Activated CD4-positive, alpha-beta memory T cell treated with anti-CD3 and anti-CD28 coated beads for 36 hours (primary cell): ENCODE data around the gene URB2. TPM values are rescaled to one million over a fixed set of nuclear protein-coding genes. Genes with fewer than 3 reads are reported as not detected.
"Not testable (repeated sequence)": the region's sequence is repeated elsewhere in the genome, so short reads cannot be mapped to it uniquely, and the experiment has no call there.

ENCODE experiments used
- CTCF ChIA-PET: fragments of 350-600 bp; sonication (Branson Sonifier 250); formaldehyde crosslinking; loops from one replicate; lab custom pipeline; 2021; ENCODE audit warnings: antibody characterized with exemption, inconsistent platforms; lab: Charles Lee
- POLR2A ChIA-PET: fragments of 350-600 bp; sonication (Branson Sonifier 250); formaldehyde crosslinking; loops from one replicate; lab custom pipeline; 2021; ENCODE audit warnings: antibody characterized with exemption; lab: Charles Lee
- DNase-seq: peaks from one replicate; pipeline ENCODE4 v3.0.0-alpha.2; 2020
- H3K27ac Mint-ChIP-seq: one replicate; pipeline ENCODE4 v1.8.0; 2021; ENCODE audit warnings: mixed read lengths
- H3K27me3 Mint-ChIP-seq: one replicate; pipeline ENCODE4 v1.8.0; 2021; ENCODE audit warnings: mixed read lengths
- H3K36me3 Mint-ChIP-seq: one replicate; pipeline ENCODE4 v1.8.0; 2021; ENCODE audit warnings: mixed read lengths
- H3K4me1 Mint-ChIP-seq: one replicate; pipeline ENCODE4 v1.8.0; 2021; ENCODE audit warnings: low read depth, mixed read lengths
- H3K4me3 Mint-ChIP-seq: one replicate; pipeline ENCODE4 v1.8.0; 2021; ENCODE audit warnings: mild to moderate bottlenecking, mixed read lengths
- H3K9me3 Mint-ChIP-seq: one replicate; pipeline ENCODE4 v1.8.0; 2021; ENCODE audit warnings: mixed read lengths
- intact Hi-C: fragments of 100-400 bp; cut with micrococcal nuclease; formaldehyde crosslinking; loops from one replicate; pipeline ENCODE4 v1.15.1; 2023
- total RNA-seq, 2 experiments: library from RNA; stranded (reverse); gene quantifications; one replicate each; pipeline ENCODE4 v1.2.3, GENCODE V29; 2021

The URB2 gene
- total RNA-seq, 2 experiments from 2014 or later = 13.8 to 14.6 TPM

DNA sequence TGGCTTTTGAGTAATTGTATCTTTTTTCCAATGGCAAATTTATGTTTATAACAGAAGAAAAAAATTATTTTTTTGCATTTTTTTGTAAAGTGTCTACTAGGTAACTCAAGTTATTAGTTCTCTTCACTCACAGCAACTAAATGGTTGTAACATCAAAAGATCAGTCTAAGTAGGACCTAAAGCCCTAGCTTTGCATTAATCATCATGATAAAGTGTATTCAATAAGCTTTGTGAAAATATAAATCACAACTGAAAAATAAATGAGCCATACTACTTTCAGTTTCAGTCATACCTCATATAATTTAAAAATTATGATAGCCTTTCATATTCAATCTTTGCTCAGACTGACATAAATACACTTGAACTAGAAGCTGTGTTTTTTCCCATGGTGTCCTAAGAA is 7.0 kb upstream of the URB2 start:
- POLR2A ChIA-PET = no interaction called here
- Mint-ChIP-seq H3K4me3 (no peak overlapping the region), H3K9me3 (no peaks in the 10 kb centered on the region), H3K27me3 (no peaks in the 10 kb centered on the region), H3K36me3 (peaks cover 2% of the 10 kb centered on the region), H3K4me1 (peaks cover 50% of the 10 kb centered on the region), H3K27ac (no peak overlapping the region)
- DNase-seq = no peak
- intact Hi-C loops = no loop called here
- CTCF ChIA-PET = interaction anchor here (0.9 to 1.2 kb wide), 3 partner anchors 17 to 104 kb away, joined by 3 read pairs; no protein-coding TSS in a partner anchor

DNA sequence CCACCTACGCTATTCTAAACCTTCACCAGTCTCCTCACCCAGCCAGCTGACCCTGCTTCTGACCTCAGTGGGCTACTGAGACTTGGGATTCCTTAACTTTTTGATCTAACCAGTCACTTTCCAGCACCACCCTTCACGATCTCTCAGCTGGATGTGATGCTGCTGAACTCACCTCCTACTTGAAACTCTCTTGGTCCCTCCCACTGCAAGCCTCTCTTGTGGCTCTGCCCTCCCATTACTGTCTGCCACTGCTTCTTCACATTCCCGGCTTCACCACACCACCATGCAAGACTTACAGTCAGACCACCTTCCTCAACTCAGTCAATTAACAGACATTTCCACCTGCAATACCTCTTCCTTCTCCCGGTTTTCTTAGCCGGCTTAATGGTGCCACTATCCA is 6.4 kb upstream of the URB2 start:
- no peak for DNase-seq
- H3K4me3 Mint-ChIP-seq = no peak overlapping the region
- no peak overlapping the region for H3K27ac Mint-ChIP-seq
- H3K36me3 Mint-ChIP-seq = peaks cover 2% of the 10 kb centered on the region
- POLR2A ChIA-PET = no interaction called here
- intact Hi-C loops = loop anchor here (10.0 kb wide), 1 partner anchor 365 kb away; no protein-coding TSS in a partner anchor
- no peaks in the 10 kb centered on the region for H3K27me3 Mint-ChIP-seq
- no peaks in the 10 kb centered on the region for H3K9me3 Mint-ChIP-seq
- CTCF ChIA-PET = interaction anchor here (0.6 to 1.2 kb wide), 4 partner anchors 17 to 105 kb away, joined by 3 read pairs; partner anchors contain the start of gene ABCB10
- H3K4me1 Mint-ChIP-seq = peaks cover 56% of the 10 kb centered on the region

DNA sequence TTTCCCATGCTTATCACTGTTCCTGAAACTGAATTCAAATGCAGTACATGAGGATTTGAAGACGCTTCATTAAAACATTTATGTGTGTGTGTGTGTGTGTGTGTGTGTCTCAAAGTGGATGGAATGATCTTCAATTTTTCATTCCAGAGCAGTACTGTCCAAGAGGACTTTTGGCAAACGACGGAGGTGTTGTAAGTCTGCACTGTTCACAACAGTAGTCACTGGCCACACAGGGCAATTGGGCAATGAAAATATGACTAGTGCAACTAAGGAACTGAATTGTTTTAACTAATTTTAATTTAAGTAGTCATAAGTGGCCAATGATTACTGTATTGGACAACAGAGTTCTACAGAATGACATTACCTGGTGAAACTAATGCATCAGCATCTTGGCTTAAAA is 5.2 kb upstream of the URB2 start:
- H3K36me3 Mint-ChIP-seq = peaks cover 2% of the 10 kb centered on the region
- no peak overlapping the region for H3K27ac Mint-ChIP-seq
- peaks cover 61% of the 10 kb centered on the region for H3K4me1 Mint-ChIP-seq
- no peak overlapping the region for H3K4me3 Mint-ChIP-seq
- CTCF ChIA-PET = no interaction called here
- POLR2A ChIA-PET = no interaction called here
- intact Hi-C loops = loop anchor here (10.0 kb wide), 1 partner anchor 366 kb away; no protein-coding TSS in a partner anchor
- no peaks in the 10 kb centered on the region for H3K27me3 Mint-ChIP-seq
- DNase-seq = no peak
- no peaks in the 10 kb centered on the region for H3K9me3 Mint-ChIP-seq

GRCh38 chr1:229621663-229622062 is 4.4 kb upstream of the URB2 start:
- no peak for DNase-seq
- peaks cover 60% of the 10 kb centered on the region for H3K4me1 Mint-ChIP-seq
- ChIA-PET POLR2A (no interaction called here), CTCF (no interaction called here)
- H3K36me3 Mint-ChIP-seq = peaks cover 2% of the 10 kb centered on the region
- no peak overlapping the region for H3K4me3 Mint-ChIP-seq
- H3K9me3 Mint-ChIP-seq = no peaks in the 10 kb centered on the region
- intact Hi-C loops = loop anchor here (10.0 kb wide), 1 partner anchor 367 kb away; no protein-coding TSS in a partner anchor
- no peaks in the 10 kb centered on the region for H3K27me3 Mint-ChIP-seq
- H3K27ac Mint-ChIP-seq = no peak overlapping the region

DNA sequence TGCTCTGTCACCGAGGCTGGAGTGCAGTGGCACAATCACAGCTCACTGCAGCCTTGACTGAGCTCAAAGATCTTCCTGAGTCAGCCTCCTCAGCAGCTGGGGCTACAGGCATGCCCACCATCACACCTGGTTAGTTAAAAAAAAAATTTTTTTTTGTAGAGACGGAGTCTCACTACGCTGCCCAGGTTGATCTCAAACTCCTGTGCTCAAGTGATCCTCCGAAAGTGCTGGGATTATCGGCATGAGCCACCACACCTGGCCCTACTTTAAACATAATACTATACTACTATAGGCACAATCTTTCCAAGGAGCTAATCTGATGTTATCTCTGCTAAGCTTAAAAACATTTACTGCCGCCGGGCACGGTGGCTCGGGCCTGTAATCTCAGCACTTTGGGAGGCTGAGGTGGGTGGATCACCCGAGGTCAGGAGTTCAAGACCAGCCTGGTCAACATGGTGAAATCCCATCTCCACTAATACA is 3.4 kb upstream of the URB2 start:
- CTCF ChIA-PET = interaction anchor here (1.7 kb wide), 1 partner anchor 39 kb away, joined by 5 read pairs; no protein-coding TSS in a partner anchor
- H3K36me3 Mint-ChIP-seq, H3K9me3 Mint-ChIP-seq, POLR2A ChIA-PET, H3K27me3 Mint-ChIP-seq, H3K4me3 Mint-ChIP-seq, H3K27ac Mint-ChIP-seq, DNase-seq: not testable (repeated sequence)
- peaks cover 69% of the 10 kb centered on the region for H3K4me1 Mint-ChIP-seq
- intact Hi-C loops = loop anchor here (10.0 kb wide), 1 partner anchor 368 kb away; no protein-coding TSS in a partner anchor

- Mint-ChIP-seq H3K4me1 (peaks cover 67% of the 10 kb centered on the region), H3K27me3 (no peaks in the 10 kb centered on the region), H3K36me3 (peaks cover 2% of the 10 kb centered on the region), H3K4me3 (no peak overlapping the region), H3K27ac (no peak overlapping the region), H3K9me3 (no peaks in the 10 kb centered on the region)
- CTCF ChIA-PET = interaction anchor here (1.7 kb wide), 1 partner anchor 38 kb away, joined by 5 read pairs; no protein-coding TSS in a partner anchor
- POLR2A ChIA-PET = interaction anchor here (1.8 kb wide), 1 partner anchor 64 kb away, joined by 7 read pairs; the partner anchor contains the start of gene ABCB10
- intact Hi-C loops = loop anchor here (10.0 kb wide), 1 partner anchor 368 kb away; no protein-coding TSS in a partner anchor
- no peak for DNase-seq
These were observed 2.8 kb upstream of the URB2 start for GRCh38 chr1:229623225-229623624.

DNA sequence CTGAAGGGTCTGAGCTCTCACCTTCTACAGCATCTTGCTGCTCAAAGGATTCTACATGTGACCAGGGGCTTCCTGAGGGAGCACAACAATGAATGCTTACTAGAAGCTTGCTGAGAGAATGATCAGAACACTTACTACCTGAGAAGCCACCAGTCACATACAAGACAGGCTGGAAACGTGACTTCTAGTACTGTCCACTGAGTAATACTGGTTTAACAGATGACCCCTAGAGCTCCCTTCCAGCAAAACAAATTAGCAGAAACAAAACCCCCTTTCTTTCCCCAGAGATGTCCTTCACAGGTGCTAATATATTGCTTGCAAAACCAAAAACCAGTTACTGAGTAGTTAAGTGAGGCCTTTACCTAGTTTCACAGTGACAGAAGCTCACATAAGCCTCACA is 2.2 kb upstream of the URB2 start:
- no peak overlapping the region for H3K27ac Mint-ChIP-seq
- H3K4me3 Mint-ChIP-seq = peak overlapping the region; percentile 40
- no peak for DNase-seq
- H3K9me3 Mint-ChIP-seq = no peaks in the 10 kb centered on the region
- H3K4me1 Mint-ChIP-seq = peaks cover 67% of the 10 kb centered on the region
- intact Hi-C loops = loop anchor here (10.0 kb wide), 1 partner anchor 369 kb away; no protein-coding TSS in a partner anchor
- ChIA-PET POLR2A (interaction anchor here (0.8 to 1.8 kb wide), 2 partner anchors 64 to 369 kb away, joined by 3 to 7 read pairs; partner anchors contain the start of gene ABCB10), CTCF (interaction anchor here (1.7 to 1.8 kb wide), 2 partner anchors 37 to 65 kb away, joined by 5 to 9 read pairs; partner anchors contain the start of gene ABCB10)
- peaks cover 8% of the 10 kb centered on the region for H3K36me3 Mint-ChIP-seq
- no peaks in the 10 kb centered on the region for H3K27me3 Mint-ChIP-seq

- H3K9me3 Mint-ChIP-seq = no peaks in the 10 kb centered on the region
- peaks cover 11% of the 10 kb centered on the region for H3K36me3 Mint-ChIP-seq
- intact Hi-C loops = loop anchor here (10.0 kb wide), 1 partner anchor 370 kb away; no protein-coding TSS in a partner anchor
- ChIA-PET CTCF (interaction anchor here (1.3 to 1.8 kb wide), 3 partner anchors 37 to 67 kb away, joined by 4 to 9 read pairs (median 5); partner anchors contain the start of gene ABCB10), POLR2A (interaction anchor here (0.6 to 1.8 kb wide), 4 partner anchors 35 to 370 kb away, joined by 3 to 7 read pairs (median 4); partner anchors contain the start of gene ABCB10)
- peaks cover 65% of the 10 kb centered on the region for H3K4me1 Mint-ChIP-seq
- peak overlapping the region; percentile 71 for H3K27ac Mint-ChIP-seq
- no peaks in the 10 kb centered on the region for H3K27me3 Mint-ChIP-seq
- H3K4me3 Mint-ChIP-seq = peak overlapping the region; percentile 88
- no peak for DNase-seq
These were observed 1.5 kb upstream of the URB2 start for GRCh38 chr1:229624521-229625070.

GRCh38 chr1:229625071-229625914 is 754 bp upstream of the URB2 start:
- peak; percentile 65 for DNase-seq
- H3K4me3 Mint-ChIP-seq = peak overlapping the region; percentile 99
- intact Hi-C loops = loop anchor here (10.0 kb wide), 1 partner anchor 370 kb away; no protein-coding TSS in a partner anchor
- H3K4me1 Mint-ChIP-seq = peaks cover 65% of the 10 kb centered on the region
- ChIA-PET POLR2A (interaction anchor here (1.1 to 1.8 kb wide), 4 partner anchors 66 to 117 kb away, joined by 3 to 7 read pairs (median 6); partner anchors contain the start of genes ABCB10 and NUP133), CTCF (interaction anchor here (1.3 to 2.7 kb wide), 4 partner anchors 36 to 68 kb away, joined by 4 to 14 read pairs (median 7); partner anchors contain the start of gene ABCB10)
- H3K27me3 Mint-ChIP-seq = no peaks in the 10 kb centered on the region
- H3K36me3 Mint-ChIP-seq = peaks cover 18% of the 10 kb centered on the region
- H3K9me3 Mint-ChIP-seq = no peaks in the 10 kb centered on the region
- H3K27ac Mint-ChIP-seq = peak overlapping the region; percentile 71

- intact Hi-C loops = loop anchor here (2.0 to 10.0 kb wide), 3 partner anchors 32 to 372 kb away; partner anchors contain the start of gene NUP133
- Mint-ChIP-seq H3K9me3 (no peaks in the 10 kb centered on the region), H3K4me3 (peak overlapping the region; percentile 99), H3K27ac (peak overlapping the region; percentile 89), H3K27me3 (no peaks in the 10 kb centered on the region), H3K4me1 (peaks cover 65% of the 10 kb centered on the region), H3K36me3 (peaks cover 25% of the 10 kb centered on the region)
- ChIA-PET POLR2A (interaction anchor here (1.3 to 1.5 kb wide), 2 partner anchors 69 to 119 kb away, joined by 5 to 7 read pairs; partner anchors contain the start of genes ABCB10 and NUP133), CTCF (interaction anchor here (2.7 kb wide), 1 partner anchor 68 kb away, joined by 14 read pairs; the partner anchor contains the start of gene ABCB10)
- no peak for DNase-seq
These were observed 956 bp downstream of the URB2 start for GRCh38 chr1:229627003-229627402.

DNA sequence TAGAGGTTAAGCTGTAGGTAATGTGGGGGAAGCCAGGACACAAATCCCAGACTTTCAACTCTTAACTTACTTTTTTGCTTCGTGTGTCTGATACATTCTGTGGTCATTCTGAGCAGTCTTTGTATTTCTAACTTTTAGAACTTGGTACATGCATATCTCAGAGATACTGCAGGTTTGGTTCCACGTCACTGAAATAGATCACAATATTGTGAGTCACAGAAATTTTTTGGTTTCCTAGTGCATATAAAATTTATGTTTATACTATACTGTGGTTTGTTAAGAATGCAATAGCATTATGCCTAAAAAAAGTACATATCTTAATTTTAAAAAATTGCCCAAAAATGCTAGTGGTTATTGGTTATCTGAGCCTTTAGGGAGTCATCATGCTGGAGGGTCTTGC is 3.2 kb downstream of the URB2 start:
- POLR2A ChIA-PET = no interaction called here
- Mint-ChIP-seq H3K4me3 (no peak overlapping the region), H3K36me3 (peaks cover 26% of the 10 kb centered on the region), H3K27me3 (no peaks in the 10 kb centered on the region), H3K27ac (no peak overlapping the region), H3K9me3 (no peaks in the 10 kb centered on the region), H3K4me1 (peaks cover 50% of the 10 kb centered on the region)
- CTCF ChIA-PET = interaction anchor here (1.1 kb wide), 1 partner anchor 32 kb away, joined by 5 read pairs; no protein-coding TSS in a partner anchor
- DNase-seq = no peak
- intact Hi-C loops = loop anchor here (10.0 kb wide), 1 partner anchor 374 kb away; no protein-coding TSS in a partner anchor
